ENCODE results near the gene TMEM51. TPM values are rescaled to one million over a fixed set of nuclear protein-coding genes. Genes with fewer than 3 reads are reported as not detected.

Gene TMEM51
- total RNA-seq, 1 experiment from 2014 or later = 10.4 TPM

DNA sequence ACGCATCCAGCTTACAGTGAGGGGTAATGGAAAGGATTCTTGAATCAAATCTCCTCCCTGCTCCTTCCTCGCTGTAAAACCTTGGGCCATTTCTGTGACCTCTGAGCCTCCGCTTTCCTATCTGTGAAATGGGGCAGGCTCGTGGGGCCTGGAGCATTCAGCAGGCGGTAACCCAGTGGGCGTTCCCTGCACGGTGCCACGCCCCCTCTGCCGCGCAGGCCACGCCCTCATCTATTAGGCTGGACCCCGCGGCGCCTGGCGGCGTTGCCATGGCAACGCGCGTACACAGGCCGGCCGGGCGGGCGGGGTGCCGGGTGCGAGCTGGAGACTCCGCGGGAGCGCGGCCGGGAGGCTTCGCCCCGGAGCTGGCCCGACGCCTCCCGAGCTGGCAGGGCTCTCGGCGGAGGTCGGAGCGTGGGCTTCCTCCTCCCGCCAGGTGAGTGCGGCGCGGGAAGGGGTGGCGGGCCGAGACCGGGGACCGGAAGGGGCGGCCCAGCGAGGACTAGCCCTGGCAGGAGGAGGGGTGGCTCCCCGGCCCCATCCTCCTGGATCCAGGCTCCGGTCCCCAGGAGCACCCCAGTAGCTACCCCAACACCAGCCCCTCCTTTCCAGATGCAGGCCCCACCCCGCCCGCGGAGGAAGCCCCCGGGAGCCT, 93.5 kb downstream of the TMEM51 start, which contains the start of gene FHAD1 (continued):
- TF ChIP-seq IRF1 (CRISPR knock-in tag; IDR thresholded peaks at IDR 0.05) (no peak), AR (CRISPR knock-in tag; IDR thresholded peaks at IDR 0.05) (no peak), ZNF121 (CRISPR knock-in tag; IDR thresholded peaks at IDR 0.05) (peak; percentile 43; the same call in 1 of the 2 replicates), ZNF263 (CRISPR knock-in tag; IDR thresholded peaks at IDR 0.05; ENCODE audit: low read depth) (peak; percentile 63; the same call in 1 of the 2 replicates), RELA (CRISPR knock-in tag; IDR thresholded peaks at IDR 0.05; ENCODE audit: borderline replicate concordance) (no peak), MXD4 (CRISPR knock-in tag; IDR thresholded peaks at IDR 0.05; ENCODE audit: borderline replicate concordance) (no peak), ESRRA (CRISPR knock-in tag; IDR thresholded peaks at IDR 0.05; ENCODE audit: borderline replicate concordance) (peak; percentile 95; the same call in 1 of the 2 replicates), E2F4 (CRISPR knock-in tag; IDR thresholded peaks at IDR 0.05; ENCODE audit: borderline replicate concordance, low read depth) (no peak), ZNF512 (CRISPR knock-in tag; IDR thresholded peaks at IDR 0.05; ENCODE audit: borderline replicate concordance) (no peak), TCF7 (CRISPR knock-in tag; IDR thresholded peaks at IDR 0.05; ENCODE audit: low read depth) (no peak), ETV6 (CRISPR knock-in tag; IDR thresholded peaks at IDR 0.05) (peak; percentile 26), ATF6 (CRISPR knock-in tag; IDR thresholded peaks at IDR 0.05) (no peak), USF2 (CRISPR knock-in tag; IDR thresholded peaks at IDR 0.05) (0 out of 2 replicates have a peak, but pooled peaks have one; percentile 26), KAT7 (CRISPR knock-in tag; IDR thresholded peaks at IDR 0.05; ENCODE audit: borderline replicate concordance) (0 out of 2 replicates have a peak, but pooled peaks have one; percentile 57), TEAD4 (CRISPR knock-in tag; IDR thresholded peaks at IDR 0.05) (no peak)
- TF ChIP-seq, protein P1, sequence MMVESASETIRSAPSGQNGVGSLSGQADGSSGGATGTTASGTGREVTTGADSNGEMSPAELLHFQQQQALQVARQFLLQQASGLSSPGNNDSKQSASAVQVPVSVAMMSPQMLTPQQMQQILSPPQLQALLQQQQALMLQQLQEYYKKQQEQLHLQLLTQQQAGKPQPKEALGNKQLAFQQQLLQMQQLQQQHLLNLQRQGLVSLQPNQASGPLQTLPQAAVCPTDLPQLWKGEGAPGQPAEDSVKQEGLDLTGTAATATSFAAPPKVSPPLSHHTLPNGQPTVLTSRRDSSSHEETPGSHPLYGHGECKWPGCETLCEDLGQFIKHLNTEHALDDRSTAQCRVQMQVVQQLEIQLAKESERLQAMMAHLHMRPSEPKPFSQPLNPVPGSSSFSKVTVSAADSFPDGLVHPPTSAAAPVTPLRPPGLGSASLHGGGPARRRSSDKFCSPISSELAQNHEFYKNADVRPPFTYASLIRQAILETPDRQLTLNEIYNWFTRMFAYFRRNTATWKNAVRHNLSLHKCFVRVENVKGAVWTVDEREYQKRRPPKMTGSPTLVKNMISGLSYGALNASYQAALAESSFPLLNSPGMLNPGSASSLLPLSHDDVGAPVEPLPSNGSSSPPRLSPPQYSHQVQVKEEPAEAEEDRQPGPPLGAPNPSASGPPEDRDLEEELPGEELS (CRISPR knock-in tag; IDR thresholded peaks at IDR 0.05) = peak; percentile 55; the same call in 1 of the 2 replicates
- TF ChIP-seq, protein P2, sequence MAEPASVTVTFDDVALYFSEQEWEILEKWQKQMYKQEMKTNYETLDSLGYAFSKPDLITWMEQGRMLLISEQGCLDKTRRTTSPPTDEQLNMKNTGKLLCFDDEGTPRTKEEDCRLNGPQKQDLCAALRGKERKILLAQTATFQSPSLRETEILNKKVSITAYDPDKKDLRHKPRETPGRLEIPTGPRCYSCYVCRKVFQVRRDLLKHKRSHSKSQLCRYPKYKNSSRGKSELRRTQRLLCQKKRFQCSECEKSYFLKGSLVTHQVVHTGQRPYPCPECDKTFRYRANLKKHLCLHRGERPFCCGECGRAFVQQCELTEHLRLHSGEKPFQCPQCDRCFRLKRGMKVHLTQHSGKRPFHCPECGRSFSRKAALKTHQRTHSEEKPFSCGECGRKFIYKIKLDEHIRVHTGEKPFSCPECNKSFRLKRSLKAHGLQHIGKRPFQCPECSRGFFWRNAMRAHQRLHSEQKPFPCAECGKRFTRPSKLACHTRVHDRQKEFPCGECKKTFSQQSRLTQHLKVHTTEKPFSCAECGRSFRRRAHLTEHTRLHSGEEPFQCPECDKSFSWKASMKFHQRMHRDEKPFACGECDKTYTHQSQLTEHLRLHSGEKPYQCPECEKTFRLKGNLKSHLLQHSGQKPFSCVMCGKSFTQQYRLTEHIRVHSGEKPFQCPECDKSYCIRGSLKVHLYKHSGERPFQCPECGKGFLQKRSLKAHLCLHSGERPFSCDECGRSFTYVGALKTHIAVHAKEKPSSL (CRISPR knock-in tag; conservative IDR thresholded peaks at IDR 0.05) = no peak
- TF ChIP-seq, protein P3, sequence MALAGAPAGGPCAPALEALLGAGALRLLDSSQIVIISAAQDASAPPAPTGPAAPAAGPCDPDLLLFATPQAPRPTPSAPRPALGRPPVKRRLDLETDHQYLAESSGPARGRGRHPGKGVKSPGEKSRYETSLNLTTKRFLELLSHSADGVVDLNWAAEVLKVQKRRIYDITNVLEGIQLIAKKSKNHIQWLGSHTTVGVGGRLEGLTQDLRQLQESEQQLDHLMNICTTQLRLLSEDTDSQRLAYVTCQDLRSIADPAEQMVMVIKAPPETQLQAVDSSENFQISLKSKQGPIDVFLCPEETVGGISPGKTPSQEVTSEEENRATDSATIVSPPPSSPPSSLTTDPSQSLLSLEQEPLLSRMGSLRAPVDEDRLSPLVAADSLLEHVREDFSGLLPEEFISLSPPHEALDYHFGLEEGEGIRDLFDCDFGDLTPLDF (CRISPR knock-in tag; IDR thresholded peaks at IDR 0.05) = no peak
- TF ChIP-seq, protein P4, sequence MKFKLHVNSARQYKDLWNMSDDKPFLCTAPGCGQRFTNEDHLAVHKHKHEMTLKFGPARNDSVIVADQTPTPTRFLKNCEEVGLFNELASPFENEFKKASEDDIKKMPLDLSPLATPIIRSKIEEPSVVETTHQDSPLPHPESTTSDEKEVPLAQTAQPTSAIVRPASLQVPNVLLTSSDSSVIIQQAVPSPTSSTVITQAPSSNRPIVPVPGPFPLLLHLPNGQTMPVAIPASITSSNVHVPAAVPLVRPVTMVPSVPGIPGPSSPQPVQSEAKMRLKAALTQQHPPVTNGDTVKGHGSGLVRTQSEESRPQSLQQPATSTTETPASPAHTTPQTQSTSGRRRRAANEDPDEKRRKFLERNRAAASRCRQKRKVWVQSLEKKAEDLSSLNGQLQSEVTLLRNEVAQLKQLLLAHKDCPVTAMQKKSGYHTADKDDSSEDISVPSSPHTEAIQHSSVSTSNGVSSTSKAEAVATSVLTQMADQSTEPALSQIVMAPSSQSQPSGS (CRISPR knock-in tag; IDR thresholded peaks at IDR 0.05; ENCODE audit: borderline replicate concordance, low read depth) = no peak
